ENCODE data around the gene KCNE5.

The KCNE5 gene

GRCh38 chrX:109619771-109620170 lies 5.2 kb downstream of the KCNE5 start:
- WGBS, 2 donors (ENCODE audit: extremely low coverage in 2 of 2, insufficient read length in 2 of 2, insufficient replicate concordance in 1 of 2), result no CpG with 5 or more reads among the region's 3 CpGs
- Histone ChIP-seq H4K8ac (ENCODE audit: low read depth, low read length) (no peak overlapping the region), H3K18ac (ENCODE audit: low read length) (no peak overlapping the region)

GRCh38 chrX:109614951-109615350 lies 10.0 kb downstream of the KCNE5 start:
- H3K27ac ChIP-seq (replicated peaks; ENCODE audit: low read length), result no peak overlapping the region
- no peak overlapping the region for H3K9ac ChIP-seq (ENCODE audit: low read depth, low read length, poor library complexity)
- DNase-seq (ENCODE audit: low spot score), result no peak
- H2BK12ac ChIP-seq (ENCODE audit: low read length), result no peak overlapping the region
- no peaks in the 10 kb centered on the region for H3K36me3 ChIP-seq (replicated peaks in 1 of 2; ENCODE audit: control insufficient read depth in 2 of 2, insufficient read depth in 2 of 2, low read length in 2 of 2)
- no peaks in the 10 kb centered on the region for H3K79me1 ChIP-seq (ENCODE audit: low read depth, low read length)
- no peak overlapping the region for H3K4ac ChIP-seq (ENCODE audit: low read length)
- no peak overlapping the region for H4K8ac ChIP-seq (ENCODE audit: low read depth, low read length)
- peaks cover 0 to 2% (median 0%) of the 10 kb centered on the region in 3 experiments for H3K27me3 ChIP-seq (ENCODE audit: control insufficient read depth in 3 of 3, insufficient read depth in 3 of 3, low read depth in 1 of 3, low read length in 3 of 3)
- no peak overlapping the region for H3K4me3 ChIP-seq (ENCODE audit: low read length in 2 of 2)
- no peak overlapping the region for H4K91ac ChIP-seq (ENCODE audit: low read depth, low read length, poor library complexity)
- H3K14ac ChIP-seq (ENCODE audit: low read length), result no peak overlapping the region
- no CpG with 5 or more reads among the region's 6 CpGs for WGBS, 2 donors (ENCODE audit: extremely low coverage in 2 of 2, insufficient read length in 2 of 2, insufficient replicate concordance in 1 of 2)
- H3K4me2 ChIP-seq (ENCODE audit: insufficient read depth, low read length, poor library complexity, severe bottlenecking), result no peak overlapping the region
- no peaks in the 10 kb centered on the region for H3K4me1 ChIP-seq (ENCODE audit: control insufficient read depth in 2 of 2, insufficient read depth in 1 of 2, low read depth in 1 of 2, low read length in 2 of 2)
- no peak overlapping the region for H3K18ac ChIP-seq (ENCODE audit: low read length)
- H2BK15ac ChIP-seq (ENCODE audit: low read length), result no peak overlapping the region
- no peak overlapping the region for H2BK5ac ChIP-seq (ENCODE audit: low read length)
- no peak overlapping the region for H2BK120ac ChIP-seq (ENCODE audit: low read depth, low read length)
- no peak overlapping the region for H2AK5ac ChIP-seq (ENCODE audit: low read depth, low read length)
- no peaks in the 10 kb centered on the region for H3K9me3 ChIP-seq (replicated peaks in 1 of 2; ENCODE audit: control insufficient read depth in 2 of 2, insufficient read depth in 1 of 2, low read depth in 1 of 2, low read length in 2 of 2)
- H2AFZ ChIP-seq (ENCODE audit: low read length), result no peak overlapping the region
- H3K23ac ChIP-seq (ENCODE audit: low read depth, low read length, poor library complexity), result no peak overlapping the region

More at GRCh38 chrX:109619771-109620170, 5.2 kb downstream of the KCNE5 start:
- H2AK5ac ChIP-seq (ENCODE audit: low read depth, low read length), result no peak overlapping the region
- no peak overlapping the region for H2AFZ ChIP-seq (ENCODE audit: low read length)
- no peak overlapping the region for H3K9ac ChIP-seq (ENCODE audit: low read depth, low read length, poor library complexity)
- H3K79me1 ChIP-seq (ENCODE audit: low read depth, low read length), result no peaks in the 10 kb centered on the region
- peaks cover 0 to 6% of the 10 kb centered on the region in 2 donors for H3K4me1 ChIP-seq (ENCODE audit: control insufficient read depth in 2 of 2, insufficient read depth in 1 of 2, low read depth in 1 of 2, low read length in 2 of 2)
- H3K23ac ChIP-seq (ENCODE audit: low read depth, low read length, poor library complexity), result no peak overlapping the region
- no peaks in the 10 kb centered on the region for H3K36me3 ChIP-seq (replicated peaks in 1 of 2; ENCODE audit: control insufficient read depth in 2 of 2, insufficient read depth in 2 of 2, low read length in 2 of 2)
- H3K4me3 ChIP-seq (ENCODE audit: low read length in 2 of 2), result no peak overlapping the region
- H3K4me2 ChIP-seq (ENCODE audit: insufficient read depth, low read length, poor library complexity, severe bottlenecking), result no peak overlapping the region
- H3K27ac ChIP-seq (replicated peaks; ENCODE audit: low read length), result no peak overlapping the region
- no peak overlapping the region for H3K4ac ChIP-seq (ENCODE audit: low read length)
- no peak overlapping the region for H4K91ac ChIP-seq (ENCODE audit: low read depth, low read length, poor library complexity)
- no peaks in the 10 kb centered on the region for H3K27me3 ChIP-seq (ENCODE audit: control insufficient read depth in 3 of 3, insufficient read depth in 3 of 3, low read depth in 1 of 3, low read length in 3 of 3)
- DNase-seq (ENCODE audit: low spot score), result no peak
- no peak overlapping the region for H2BK120ac ChIP-seq (ENCODE audit: low read depth, low read length)
- H3K14ac ChIP-seq (ENCODE audit: low read length), result no peak overlapping the region
- no peak overlapping the region for H2BK5ac ChIP-seq (ENCODE audit: low read length)
- H3K9me3 ChIP-seq (replicated peaks in 1 of 2; ENCODE audit: control insufficient read depth in 2 of 2, insufficient read depth in 1 of 2, low read depth in 1 of 2, low read length in 2 of 2), result no peaks in the 10 kb centered on the region
- no peak overlapping the region for H2BK15ac ChIP-seq (ENCODE audit: low read length)
- no peak overlapping the region for H2BK12ac ChIP-seq (ENCODE audit: low read length)

- no CpG with 5 or more reads among the region's 5 CpGs for WGBS, 2 donors (ENCODE audit: extremely low coverage in 2 of 2, insufficient read length in 2 of 2, insufficient replicate concordance in 1 of 2)
- H2BK120ac ChIP-seq (ENCODE audit: low read depth, low read length), result no peak overlapping the region
- H2BK5ac ChIP-seq (ENCODE audit: low read length), result no peak overlapping the region
- H3K27me3 ChIP-seq (ENCODE audit: control insufficient read depth in 3 of 3, insufficient read depth in 3 of 3, low read depth in 1 of 3, low read length in 3 of 3), result peaks cover 0 to 26% (median 0%) of the 10 kb centered on the region in 3 experiments
- H2BK15ac ChIP-seq (ENCODE audit: low read length), result no peak overlapping the region
- H4K8ac ChIP-seq (ENCODE audit: low read depth, low read length), result no peak overlapping the region
- no peak overlapping the region for H2AFZ ChIP-seq (ENCODE audit: low read length)
- no peak overlapping the region for H4K91ac ChIP-seq (ENCODE audit: low read depth, low read length, poor library complexity)
- H3K9ac ChIP-seq (ENCODE audit: low read depth, low read length, poor library complexity), result no peak overlapping the region
- H3K4me1 ChIP-seq (ENCODE audit: control insufficient read depth in 2 of 2, insufficient read depth in 1 of 2, low read depth in 1 of 2, low read length in 2 of 2), result peaks cover 0 to 10% of the 10 kb centered on the region in 2 donors
- no peak overlapping the region for H3K14ac ChIP-seq (ENCODE audit: low read length)
- H3K18ac ChIP-seq (ENCODE audit: low read length), result peak overlapping the region; percentile 71
- no peak overlapping the region for H3K23ac ChIP-seq (ENCODE audit: low read depth, low read length, poor library complexity)
- no peaks in the 10 kb centered on the region for H3K9me3 ChIP-seq (replicated peaks in 1 of 2; ENCODE audit: control insufficient read depth in 2 of 2, insufficient read depth in 1 of 2, low read depth in 1 of 2, low read length in 2 of 2)
- H2BK12ac ChIP-seq (ENCODE audit: low read length), result no peak overlapping the region
- no peak overlapping the region for H3K27ac ChIP-seq (replicated peaks; ENCODE audit: low read length)
- no peak overlapping the region for H3K4ac ChIP-seq (ENCODE audit: low read length)
- DNase-seq (ENCODE audit: low spot score), result no peak
- no peak overlapping the region for H2AK5ac ChIP-seq (ENCODE audit: low read depth, low read length)
- no peak overlapping the region for H3K4me3 ChIP-seq (ENCODE audit: low read length in 2 of 2)
- H3K4me2 ChIP-seq (ENCODE audit: insufficient read depth, low read length, poor library complexity, severe bottlenecking), result no peak overlapping the region
- no peaks in the 10 kb centered on the region for H3K36me3 ChIP-seq (replicated peaks in 1 of 2; ENCODE audit: control insufficient read depth in 2 of 2, insufficient read depth in 2 of 2, low read length in 2 of 2)
- no peaks in the 10 kb centered on the region for H3K79me1 ChIP-seq (ENCODE audit: low read depth, low read length)
Measured at GRCh38 chrX:109601486-109601885, 23.5 kb downstream of the KCNE5 start.

- Histone ChIP-seq H2BK5ac (ENCODE audit: low read length) (no peak overlapping the region), H3K4ac (ENCODE audit: low read length) (no peak overlapping the region), H2AFZ (ENCODE audit: low read length) (peak overlapping the region; percentile 88), H3K4me2 (ENCODE audit: insufficient read depth, low read length, poor library complexity, severe bottlenecking) (no peak overlapping the region), H4K91ac (ENCODE audit: low read depth, low read length, poor library complexity) (no peak overlapping the region), H3K9me3 (replicated peaks in 1 of 2; ENCODE audit: control insufficient read depth in 2 of 2, insufficient read depth in 1 of 2, low read depth in 1 of 2, low read length in 2 of 2) (no peaks in the 10 kb centered on the region), H3K79me1 (ENCODE audit: low read depth, low read length) (no peaks in the 10 kb centered on the region), H4K8ac (ENCODE audit: low read depth, low read length) (no peak overlapping the region), H3K36me3 (replicated peaks in 1 of 2; ENCODE audit: control insufficient read depth in 2 of 2, insufficient read depth in 2 of 2, low read length in 2 of 2) (no peaks in the 10 kb centered on the region), H2BK120ac (ENCODE audit: low read depth, low read length) (no peak overlapping the region), H3K14ac (ENCODE audit: low read length) (no peak overlapping the region), H2AK5ac (ENCODE audit: low read depth, low read length) (no peak overlapping the region), H3K27me3 (ENCODE audit: control insufficient read depth in 3 of 3, insufficient read depth in 3 of 3, low read depth in 1 of 3, low read length in 3 of 3) (peaks cover 0 to 26% (median 0%) of the 10 kb centered on the region in 3 experiments), H3K4me1 (ENCODE audit: control insufficient read depth in 2 of 2, insufficient read depth in 1 of 2, low read depth in 1 of 2, low read length in 2 of 2) (peaks cover 0 to 10% of the 10 kb centered on the region in 2 donors), H3K9ac (ENCODE audit: low read depth, low read length, poor library complexity) (no peak overlapping the region), H2BK15ac (ENCODE audit: low read length) (no peak overlapping the region), H2BK12ac (ENCODE audit: low read length) (no peak overlapping the region), H3K4me3 (ENCODE audit: low read length in 2 of 2) (peak overlapping the region in 1 of 2 donors; percentile 26), H3K23ac (ENCODE audit: low read depth, low read length, poor library complexity) (no peak overlapping the region), H3K27ac (replicated peaks; ENCODE audit: low read length) (peak overlapping the region; percentile 50), H3K18ac (ENCODE audit: low read length) (peak overlapping the region; percentile 13)
- no peak for DNase-seq (ENCODE audit: low spot score)
- WGBS, 2 donors (ENCODE audit: extremely low coverage in 2 of 2, insufficient read length in 2 of 2, insufficient replicate concordance in 1 of 2), result no CpG with 5 or more reads among the region's 16 CpGs
Measured at GRCh38 chrX:109600237-109600651, 24.7 kb downstream of the KCNE5 start.

Measured in neuronal stem cell (in vitro differentiated cells).